PC-3 (cell line): ENCODE data around the gene CD300LD. TPM values are rescaled to one million over a fixed set of nuclear protein-coding genes. Genes with fewer than 3 reads are reported as not detected.

Experiments used
- ATAC-seq: fragments of 200-7000 bp; cut with Tn5 transposase; 2 replicates; pipeline ENCODE4 v1.9.1; 2020; ENCODE audit warnings: mild to moderate bottlenecking, moderate library complexity
- BruUV-seq: library from RNA; stranded (reverse); fragments of 400-500 nt; replicated peaks from 2 replicates; lab custom pipeline; 2021; lab: Mats Ljungman, UMichigan
- CTCF ChIA-PET: fragments of 300-600 bp; sonication (Branson Sonifier 250); formaldehyde crosslinking; loops from one replicate; lab custom pipeline; 2022; ENCODE audit warnings: antibody characterized with exemption; lab: Charles Lee
- POLR2A ChIA-PET: fragments of 300-600 bp; sonication (Branson Sonifier 250); formaldehyde crosslinking; loops from one replicate; lab custom pipeline; 2022; ENCODE audit warnings: antibody characterized with exemption; ENCODE audit not compliant: unreplicated experiment; lab: Charles Lee
- DNase-seq: peaks from one replicate; pipeline ENCODE4 v3.0.0-alpha.2; 2015
- H2AFZ ChIP-seq: fragments of 300-600 bp; sonication (generic); 2 replicates; pipeline ENCODE4 v1.6.0; 2016; ENCODE audit warnings: antibody characterized with exemption, low read length
- H3F3A ChIP-seq: fragments of 300-600 bp; sonication (generic); one replicate; pipeline ENCODE4 v1.6.0; 2017; ENCODE audit warnings: antibody characterized with exemption, low read length, control low read depth, mild to moderate bottlenecking; ENCODE audit not compliant: unreplicated experiment
- H3K27ac ChIP-seq: fragments of 300-600 bp; sonication (generic); 2 replicates; pipeline ENCODE4 v1.5.1; 2016; ENCODE audit warnings: mild to moderate bottlenecking, low read length
- H3K27me3 ChIP-seq: fragments of 300-600 bp; sonication (generic); 2 replicates; pipeline ENCODE4 v1.6.1; 2016; ENCODE audit warnings: low read length, mixed read lengths
- H3K36me3 ChIP-seq: fragments of 300-600 bp; sonication (generic); 2 replicates; pipeline ENCODE4 v1.6.1; 2016; ENCODE audit warnings: low read depth, mixed run types, low read length, mixed read lengths
- H3K4me1 ChIP-seq: fragments of 300-600 bp; sonication (generic); 2 replicates; pipeline ENCODE4 v1.5.1; 2016; ENCODE audit warnings: low read length; ENCODE audit not compliant: insufficient read depth
- H3K4me2 ChIP-seq: fragments of 300-600 bp; sonication (generic); 2 replicates; pipeline ENCODE4 v1.6.0; 2016; ENCODE audit warnings: low read length
- H3K4me3 ChIP-seq: fragments of 300-600 bp; sonication (generic); 2 replicates; pipeline ENCODE4 v1.5.1; 2016; ENCODE audit warnings: mild to moderate bottlenecking, low read length, mixed read lengths
- H3K79me2 ChIP-seq: fragments of 300-600 bp; sonication (generic); 2 replicates; pipeline ENCODE4 v1.6.1; 2017; ENCODE audit warnings: low read length, mixed read lengths
- H3K9ac ChIP-seq: fragments of 300-600 bp; sonication (generic); 2 replicates; pipeline ENCODE4 v1.6.0; 2016; ENCODE audit warnings: mild to moderate bottlenecking, low read length
- H3K9me2 ChIP-seq: fragments of 300-600 bp; sonication (generic); replicated peaks from 2 replicates; pipeline ENCODE4 v1.6.1; 2016; ENCODE audit warnings: mixed run types, low read length, mixed read lengths
- H3K9me3 ChIP-seq: fragments of 300-600 bp; sonication (generic); 2 replicates; pipeline ENCODE4 v1.6.1; 2016; ENCODE audit warnings: low read length, mixed read lengths
- H4K20me1 ChIP-seq: fragments of 300-600 bp; sonication (generic); 2 replicates; pipeline ENCODE4 v1.6.1; 2016; ENCODE audit warnings: low read length, mixed read lengths
- EZH2 ChIP-seq: fragments of 300-600 bp; sonication (generic); IDR thresholded peaks from one replicate; pipeline ENCODE4 v1.6.1; 2017; ENCODE audit warnings: antibody characterized with exemption, mild to moderate bottlenecking, low read length; ENCODE audit not compliant: unreplicated experiment
- EZH2phosphoT487 ChIP-seq: fragments of 300-600 bp; sonication (generic); IDR thresholded peaks from 2 replicates; pipeline ENCODE4 v1.6.1; 2018; ENCODE audit warnings: mild to moderate bottlenecking, antibody characterized with exemption, low read length, borderline replicate concordance
- intact Hi-C: fragments of 100-400 bp; cut with micrococcal nuclease; formaldehyde crosslinking; loops from 2 replicates; pipeline ENCODE4 v1.9.0; 2023
- total RNA-seq: library from RNA; depleted of rRNA; stranded (reverse); fragments of >200 nt; gene quantifications from 2 replicates; pipeline ENCODE4 v1.2.3, GENCODE V29; 2014
- TF ChIP-seq, protein P1 (sequence below): fragments of 300-600 bp; sonication (generic); conservative IDR thresholded peaks from 2 replicates; pipeline ENCODE4 v1.5.1; 2017; ENCODE audit warnings: antibody characterized with exemption, low read depth, mild to moderate bottlenecking, low read length

The CD300LD gene
- total RNA-seq, 1 experiment from 2014 or later: not detected

DNA sequence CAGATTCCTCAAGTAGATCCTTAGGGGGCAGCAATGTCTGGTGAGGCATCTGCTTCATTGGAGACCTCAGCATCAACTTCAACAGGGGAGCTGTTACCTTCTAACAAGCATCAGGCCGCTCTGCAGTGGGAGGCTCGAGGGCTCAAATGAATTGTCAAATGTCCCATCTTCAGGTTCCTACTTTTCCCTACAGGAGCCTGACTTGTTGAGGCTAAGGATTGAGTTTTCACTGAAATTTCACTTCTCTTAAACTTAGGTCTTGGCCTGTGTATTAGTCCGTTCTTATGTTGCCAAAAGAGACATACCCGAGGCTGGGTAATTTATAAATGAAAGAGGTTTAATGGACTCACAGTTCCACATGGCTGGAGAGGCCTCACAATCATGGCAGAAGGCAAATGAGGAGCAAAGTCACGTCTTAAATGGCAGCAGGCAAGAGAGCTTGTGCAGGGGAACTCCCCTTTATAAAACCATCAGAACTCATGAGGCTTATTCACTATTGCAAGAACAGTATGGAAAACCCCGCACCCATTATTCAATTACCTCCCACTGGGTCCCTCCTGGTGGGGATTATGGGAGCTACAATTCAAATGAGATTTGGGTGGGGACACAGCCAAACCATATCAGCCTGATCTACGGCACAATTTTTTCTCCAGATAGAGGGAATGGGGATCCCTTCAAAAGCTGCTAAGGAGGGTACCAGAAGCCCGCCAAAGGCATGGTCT is 5.1 kb upstream of the CD300LD start:
- DNase-seq: no peak
- no peak for ATAC-seq
- H3F3A ChIP-seq: no peaks in the 10 kb centered on the region
- no peak overlapping the region for H3K9ac ChIP-seq
- H3K27me3 ChIP-seq: peaks cover 63% of the 10 kb centered on the region
- no peak overlapping the region for H3K4me3 ChIP-seq
- H3K4me1 ChIP-seq: no peaks in the 10 kb centered on the region
- H3K27ac ChIP-seq: no peak overlapping the region
- no peaks in the 10 kb centered on the region for H3K9me3 ChIP-seq
- TF ChIP-seq EZH2: no peak
- TF ChIP-seq, protein P1, sequence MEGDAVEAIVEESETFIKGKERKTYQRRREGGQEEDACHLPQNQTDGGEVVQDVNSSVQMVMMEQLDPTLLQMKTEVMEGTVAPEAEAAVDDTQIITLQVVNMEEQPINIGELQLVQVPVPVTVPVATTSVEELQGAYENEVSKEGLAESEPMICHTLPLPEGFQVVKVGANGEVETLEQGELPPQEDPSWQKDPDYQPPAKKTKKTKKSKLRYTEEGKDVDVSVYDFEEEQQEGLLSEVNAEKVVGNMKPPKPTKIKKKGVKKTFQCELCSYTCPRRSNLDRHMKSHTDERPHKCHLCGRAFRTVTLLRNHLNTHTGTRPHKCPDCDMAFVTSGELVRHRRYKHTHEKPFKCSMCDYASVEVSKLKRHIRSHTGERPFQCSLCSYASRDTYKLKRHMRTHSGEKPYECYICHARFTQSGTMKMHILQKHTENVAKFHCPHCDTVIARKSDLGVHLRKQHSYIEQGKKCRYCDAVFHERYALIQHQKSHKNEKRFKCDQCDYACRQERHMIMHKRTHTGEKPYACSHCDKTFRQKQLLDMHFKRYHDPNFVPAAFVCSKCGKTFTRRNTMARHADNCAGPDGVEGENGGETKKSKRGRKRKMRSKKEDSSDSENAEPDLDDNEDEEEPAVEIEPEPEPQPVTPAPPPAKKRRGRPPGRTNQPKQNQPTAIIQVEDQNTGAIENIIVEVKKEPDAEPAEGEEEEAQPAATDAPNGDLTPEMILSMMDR: no peak
- TF ChIP-seq EZH2phosphoT487: no peak
- H4K20me1 ChIP-seq: no peaks in the 10 kb centered on the region
- no peaks in the 10 kb centered on the region for H3K36me3 ChIP-seq
- H2AFZ ChIP-seq: no peak overlapping the region
- H3K9me2 ChIP-seq: no peaks in the 10 kb centered on the region
- no peak overlapping the region for H3K4me2 ChIP-seq
- POLR2A ChIA-PET: no interaction called here
- BruUV-seq: no TSS peak
- no peaks in the 10 kb centered on the region for H3K79me2 ChIP-seq
- CTCF ChIA-PET: no interaction called here
- intact Hi-C loops: no loop called here

DNA sequence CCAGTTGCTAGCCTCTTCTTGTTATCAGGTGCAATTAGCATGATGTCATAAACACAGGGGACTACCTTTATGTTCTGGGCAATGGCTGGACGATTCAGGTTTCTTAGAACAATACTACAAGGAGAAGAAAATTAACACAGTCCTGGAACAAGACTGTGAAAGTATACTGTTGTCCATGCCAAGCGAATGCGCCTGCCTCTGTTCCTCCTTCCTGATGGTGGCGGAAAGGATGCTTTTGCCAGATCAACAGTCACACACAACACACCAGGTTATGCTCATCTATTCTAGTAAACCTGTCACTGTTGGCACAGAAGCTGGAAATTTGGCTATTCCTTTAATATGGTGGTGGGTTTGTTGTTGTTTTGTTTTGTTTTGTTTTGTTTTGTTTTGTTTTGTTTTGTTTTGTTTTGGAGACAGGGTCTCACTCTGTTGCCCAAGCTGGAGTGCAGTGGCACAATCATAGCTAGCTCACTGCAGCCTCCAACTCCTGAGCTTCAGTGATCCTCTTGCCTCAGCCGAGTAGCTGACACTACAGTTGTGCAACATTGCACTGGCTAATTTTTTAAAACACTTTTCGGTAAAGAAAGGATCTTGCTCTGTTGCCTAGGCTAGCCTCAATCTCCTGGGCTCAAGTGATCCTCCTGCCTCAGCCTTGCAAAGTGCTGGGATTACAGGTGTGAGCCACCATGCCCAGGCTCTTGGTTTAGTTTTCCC is 3.1 kb upstream of the CD300LD start:
- H3K79me2 ChIP-seq: no peaks in the 10 kb centered on the region
- no peaks in the 10 kb centered on the region for H3K4me1 ChIP-seq
- H3K27me3 ChIP-seq: peaks cover 64% of the 10 kb centered on the region
- no peaks in the 10 kb centered on the region for H3K9me2 ChIP-seq
- TF ChIP-seq, protein P1: no peak
- TF ChIP-seq EZH2: no peak
- ChIA-PET POLR2A (no interaction called here), CTCF (no interaction called here)
- intact Hi-C loops: no loop called here
- H3K4me3 ChIP-seq: no peak overlapping the region
- H2AFZ ChIP-seq: no peak overlapping the region
- no peaks in the 10 kb centered on the region for H3K36me3 ChIP-seq
- no TSS peak for BruUV-seq
- ATAC-seq: no peak
- H3K9ac ChIP-seq: no peak overlapping the region
- H3K4me2 ChIP-seq: no peak overlapping the region
- no peak for DNase-seq
- H3K27ac ChIP-seq: no peak overlapping the region
- H4K20me1 ChIP-seq: no peaks in the 10 kb centered on the region
- H3F3A ChIP-seq: no peaks in the 10 kb centered on the region
- H3K9me3 ChIP-seq: no peaks in the 10 kb centered on the region

DNA sequence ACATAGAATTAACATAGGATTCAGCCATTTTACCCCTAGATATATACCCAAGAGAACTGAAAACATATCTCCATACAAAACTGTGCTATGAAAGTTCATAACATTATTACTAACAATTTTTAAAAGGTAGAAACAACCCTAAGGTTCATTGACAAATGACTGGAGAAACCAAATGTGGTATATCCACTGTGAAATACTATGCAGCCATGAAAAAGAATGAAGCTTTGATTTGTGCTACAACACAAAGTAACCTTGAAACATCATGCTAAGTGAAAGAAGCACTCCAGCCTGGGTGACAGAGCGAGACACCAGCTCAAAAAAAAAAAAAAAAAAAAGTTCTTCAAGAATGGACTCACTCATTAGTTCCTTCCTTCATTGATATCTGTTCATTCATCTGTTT is 580 bp downstream of the CD300LD start:
- BruUV-seq: no TSS peak
- ATAC-seq (no peak), DNase-seq (no peak)
- Histone ChIP-seq H3F3A (no peaks in the 10 kb centered on the region), H3K27me3 (peaks cover 67% of the 10 kb centered on the region), H3K4me3 (no peak overlapping the region), H3K4me2 (no peak overlapping the region), H3K9ac (no peak overlapping the region), H3K79me2 (no peaks in the 10 kb centered on the region), H4K20me1 (no peaks in the 10 kb centered on the region), H3K9me2 (no peaks in the 10 kb centered on the region), H3K9me3 (no peaks in the 10 kb centered on the region), H3K36me3 (no peaks in the 10 kb centered on the region), H2AFZ (no peak overlapping the region), H3K27ac (no peak overlapping the region), H3K4me1 (no peaks in the 10 kb centered on the region)
- ChIA-PET POLR2A (interaction anchor here (0.7 kb wide), 1 partner anchor 11 kb away, joined by 3 read pairs; no protein-coding TSS in a partner anchor), CTCF (no interaction called here)
- intact Hi-C loops: no loop called here
- no peak for TF ChIP-seq EZH2
- TF ChIP-seq EZH2phosphoT487: no peak
- TF ChIP-seq, protein P1: no peak
